ENCODE measurements around the gene IL21. TPM values are rescaled to one million over a fixed set of nuclear protein-coding genes. Genes with fewer than 3 reads are reported as not detected.

IL21 gene
- total RNA-seq, 3 donors from 2014 or later = not detected

DNA sequence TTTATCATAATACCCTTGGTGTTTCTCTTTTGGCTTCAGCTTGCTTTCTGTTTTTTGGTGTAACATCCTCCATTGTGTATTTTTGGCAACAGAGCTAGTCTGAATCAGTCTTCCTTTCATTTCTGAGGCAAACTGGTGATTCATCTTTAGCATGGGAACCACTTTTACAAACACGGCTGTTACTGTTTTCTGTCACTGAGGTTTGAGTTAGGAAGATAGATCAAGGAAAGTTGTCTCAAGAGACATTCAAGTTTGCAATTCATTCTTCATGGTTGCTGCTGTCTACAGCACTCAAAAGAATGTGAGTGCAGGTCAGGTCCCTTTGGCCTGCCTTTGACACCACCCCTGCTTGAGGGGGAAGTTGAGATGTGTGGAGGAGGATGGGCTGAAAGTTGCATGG lies 36.3 kb downstream of the IL21 start:
- Histone ChIP-seq H3K4me1 (no peaks in the 10 kb centered on the region), H3K27me3 (no peaks in the 10 kb centered on the region), H3K36me3 (no peaks in the 10 kb centered on the region), H3K4me3 (no peak overlapping the region), H3K27ac (peak overlapping the region; percentile 34 to 40), H3K9me3 (no peaks in the 10 kb centered on the region)
- DNase-seq (ENCODE audit: low spot score in 2 of 2) = no peak
- intact Hi-C loops (cut with DNase I; ENCODE audit: low total_unique reads) = no loop called here
- TF ChIP-seq POLR2A (IDR thresholded peaks at IDR 0.05) (no peak), POLR2AphosphoS5 (IDR thresholded peaks at IDR 0.05) (no peak)
- TF ChIP-seq, protein P1, sequence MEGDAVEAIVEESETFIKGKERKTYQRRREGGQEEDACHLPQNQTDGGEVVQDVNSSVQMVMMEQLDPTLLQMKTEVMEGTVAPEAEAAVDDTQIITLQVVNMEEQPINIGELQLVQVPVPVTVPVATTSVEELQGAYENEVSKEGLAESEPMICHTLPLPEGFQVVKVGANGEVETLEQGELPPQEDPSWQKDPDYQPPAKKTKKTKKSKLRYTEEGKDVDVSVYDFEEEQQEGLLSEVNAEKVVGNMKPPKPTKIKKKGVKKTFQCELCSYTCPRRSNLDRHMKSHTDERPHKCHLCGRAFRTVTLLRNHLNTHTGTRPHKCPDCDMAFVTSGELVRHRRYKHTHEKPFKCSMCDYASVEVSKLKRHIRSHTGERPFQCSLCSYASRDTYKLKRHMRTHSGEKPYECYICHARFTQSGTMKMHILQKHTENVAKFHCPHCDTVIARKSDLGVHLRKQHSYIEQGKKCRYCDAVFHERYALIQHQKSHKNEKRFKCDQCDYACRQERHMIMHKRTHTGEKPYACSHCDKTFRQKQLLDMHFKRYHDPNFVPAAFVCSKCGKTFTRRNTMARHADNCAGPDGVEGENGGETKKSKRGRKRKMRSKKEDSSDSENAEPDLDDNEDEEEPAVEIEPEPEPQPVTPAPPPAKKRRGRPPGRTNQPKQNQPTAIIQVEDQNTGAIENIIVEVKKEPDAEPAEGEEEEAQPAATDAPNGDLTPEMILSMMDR (IDR thresholded peaks at IDR 0.05) = no peak

DNA sequence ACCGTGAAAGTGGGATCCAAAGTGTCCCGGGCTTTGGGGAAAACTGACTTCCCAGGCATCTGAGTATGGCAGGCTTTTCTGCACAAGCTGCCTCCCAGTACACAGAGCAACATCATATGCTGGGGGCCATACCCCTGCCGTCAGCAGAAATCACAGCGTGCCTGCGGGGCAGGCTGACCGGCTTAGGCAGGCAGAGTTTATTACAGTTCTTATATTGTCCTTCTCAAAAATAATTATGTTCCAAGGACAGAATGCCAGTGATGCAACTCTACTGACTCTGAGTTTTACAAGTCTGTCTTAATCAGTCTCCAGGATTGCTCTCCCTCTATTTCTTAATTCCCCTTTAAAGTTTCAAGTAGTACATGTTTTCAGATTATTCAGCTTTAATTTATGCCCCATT lies 37.0 kb downstream of the IL21 start:
- Histone ChIP-seq H3K27ac (peak overlapping the region; percentile 34 to 57), H3K27me3 (no peaks in the 10 kb centered on the region), H3K4me1 (no peaks in the 10 kb centered on the region), H3K36me3 (no peaks in the 10 kb centered on the region), H3K4me3 (no peak overlapping the region), H3K9me3 (no peaks in the 10 kb centered on the region)
- TF ChIP-seq, protein P1 (IDR thresholded peaks at IDR 0.05) = no peak
- TF ChIP-seq POLR2A (IDR thresholded peaks at IDR 0.05) = no peak
- TF ChIP-seq POLR2AphosphoS5 (IDR thresholded peaks at IDR 0.05) = no peak
- intact Hi-C loops (cut with DNase I; ENCODE audit: low total_unique reads) = no loop called here
- DNase-seq (ENCODE audit: low spot score in 2 of 2) = peak in 1 of 2 donors; percentile 27

DNA sequence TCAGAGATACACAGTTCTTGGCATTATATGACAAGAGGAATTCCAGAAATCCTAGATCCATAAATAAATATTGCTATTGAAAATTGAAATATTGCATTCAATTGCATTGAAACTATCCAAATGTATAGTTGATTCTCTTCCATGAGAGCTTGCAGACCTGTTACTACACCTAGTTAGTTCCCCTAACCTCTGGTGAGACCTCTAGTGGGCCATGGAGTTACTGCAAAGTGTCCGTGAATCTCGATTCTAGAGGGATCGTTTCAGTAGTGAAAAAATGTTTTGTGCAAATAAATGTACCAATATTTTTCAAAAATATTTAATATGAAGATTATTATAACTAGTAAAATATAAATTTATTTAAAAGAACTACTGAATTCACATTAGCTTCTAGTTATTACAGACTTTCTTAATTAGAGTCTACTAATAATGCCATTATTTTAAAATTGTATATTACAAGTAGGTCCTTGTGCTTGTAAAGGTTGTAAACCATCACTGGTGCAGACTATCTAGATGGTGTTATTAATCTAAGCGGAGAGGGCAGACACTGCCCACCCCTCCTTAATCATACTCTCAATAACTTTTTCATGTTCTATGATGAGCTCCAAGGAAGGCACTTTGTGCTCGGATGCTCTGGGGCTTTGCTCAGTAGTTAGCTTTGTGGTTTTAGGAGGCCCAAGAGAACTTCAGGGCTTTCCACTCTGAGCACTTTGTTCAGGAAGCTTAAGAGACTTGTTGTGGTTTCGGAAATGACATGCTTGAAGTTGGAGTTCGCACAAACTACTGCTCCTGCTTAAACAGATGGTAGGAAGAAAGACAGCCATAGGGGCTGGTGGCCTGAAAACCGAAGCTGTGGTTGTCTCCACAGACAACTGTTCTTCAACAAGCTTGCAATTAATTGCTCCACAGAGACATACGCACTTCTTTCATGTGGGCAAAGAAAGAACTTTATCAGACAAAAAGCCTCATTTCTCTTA lies 42.8 kb downstream of the IL21 start:
- Histone ChIP-seq H3K9me3 (no peaks in the 10 kb centered on the region), H3K4me1 (no peaks in the 10 kb centered on the region), H3K27me3 (no peaks in the 10 kb centered on the region), H3K27ac (no peak overlapping the region), H3K36me3 (no peaks in the 10 kb centered on the region), H3K4me3 (no peak overlapping the region)
- DNase-seq (ENCODE audit: low spot score in 2 of 2) = no peak
- TF ChIP-seq, protein P1 (IDR thresholded peaks at IDR 0.05) = peak in 2 of 3 donors; percentile 40 to 43
- TF ChIP-seq POLR2A (IDR thresholded peaks at IDR 0.05) = no peak
- intact Hi-C loops (cut with DNase I; ENCODE audit: low total_unique reads) = no loop called here

DNA sequence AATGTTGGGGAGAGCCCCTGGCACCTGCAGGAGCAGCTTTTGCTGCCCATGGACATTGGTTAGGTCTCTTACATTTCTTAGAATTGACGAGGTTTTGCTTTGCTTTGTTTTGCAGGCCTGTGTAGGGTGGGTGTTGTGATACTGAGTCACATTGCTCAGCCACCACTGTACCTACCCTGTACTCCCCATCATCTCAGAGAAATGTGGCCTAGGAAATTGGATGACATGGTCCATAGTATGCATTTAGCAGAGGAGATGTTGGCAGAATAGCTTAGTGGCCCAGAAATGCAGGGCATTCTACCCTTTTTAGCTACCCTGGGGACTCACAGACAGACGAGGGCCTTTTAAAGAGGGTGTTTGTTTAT lies 43.7 kb downstream of the IL21 start:
- no peaks in the 10 kb centered on the region for H3K36me3 ChIP-seq
- TF ChIP-seq, protein P1 (IDR thresholded peaks at IDR 0.05) = no peak
- TF ChIP-seq POLR2AphosphoS5 (IDR thresholded peaks at IDR 0.05) (no peak), POLR2A (IDR thresholded peaks at IDR 0.05) (no peak)
- H3K27me3 ChIP-seq = no peaks in the 10 kb centered on the region
- intact Hi-C loops (cut with DNase I; ENCODE audit: low total_unique reads) = no loop called here
- no peak overlapping the region for H3K27ac ChIP-seq
- H3K9me3 ChIP-seq = no peaks in the 10 kb centered on the region
- H3K4me1 ChIP-seq = no peaks in the 10 kb centered on the region
- no peak overlapping the region for H3K4me3 ChIP-seq
- no peak for DNase-seq (ENCODE audit: low spot score in 2 of 2)
